Skin epidermis (tissue), 12 donors: ENCODE data around the gene TEX28.
"Not testable (repeated sequence)": the region's sequence is repeated elsewhere in the genome, so short reads cannot be mapped to it uniquely, and the experiment has no call there.

Experiments used
- H3K27ac ChIP-seq, 21 experiments: fragments of 200-600 bp; sonication (generic) in 11 of 21; one replicate each; pipeline ENCODE4 v1.5.0; 2020; ENCODE audit warnings: mild to moderate bottlenecking in 3 of 21, inconsistent platforms in 2 of 21, moderate library complexity in 2 of 21
- H3K4me3 ChIP-seq, 7 experiments: fragments of 200-600 bp; sonication (generic) in 2 of 7; one replicate each; pipeline ENCODE4 v1.5.0; 2020; ENCODE audit warnings: inconsistent platforms in 2 of 7, mild to moderate bottlenecking in 2 of 7, moderate library complexity in 1 of 7

TEX28 gene

DNA sequence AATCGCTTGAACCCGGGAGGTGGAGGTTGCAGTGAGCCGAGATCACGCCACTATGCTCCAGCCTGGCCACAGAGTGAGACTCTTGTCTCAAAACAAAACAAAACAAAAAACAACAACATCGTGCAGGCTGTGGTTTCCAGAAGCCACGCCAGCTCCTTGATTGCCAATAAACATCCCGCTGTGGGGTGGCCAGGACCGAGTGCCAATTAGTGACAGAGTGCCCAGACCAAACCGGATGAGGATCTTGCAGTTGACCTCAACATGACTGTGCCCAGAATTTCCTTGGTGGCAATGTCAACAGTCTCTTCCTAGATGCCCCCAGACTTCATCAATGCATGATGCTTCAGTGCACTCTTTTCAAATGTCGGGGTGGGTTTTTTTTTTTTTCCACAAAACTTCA, 36.2 kb downstream of the TEX28 start:
- H3K27ac ChIP-seq: not testable (repeated sequence)

DNA sequence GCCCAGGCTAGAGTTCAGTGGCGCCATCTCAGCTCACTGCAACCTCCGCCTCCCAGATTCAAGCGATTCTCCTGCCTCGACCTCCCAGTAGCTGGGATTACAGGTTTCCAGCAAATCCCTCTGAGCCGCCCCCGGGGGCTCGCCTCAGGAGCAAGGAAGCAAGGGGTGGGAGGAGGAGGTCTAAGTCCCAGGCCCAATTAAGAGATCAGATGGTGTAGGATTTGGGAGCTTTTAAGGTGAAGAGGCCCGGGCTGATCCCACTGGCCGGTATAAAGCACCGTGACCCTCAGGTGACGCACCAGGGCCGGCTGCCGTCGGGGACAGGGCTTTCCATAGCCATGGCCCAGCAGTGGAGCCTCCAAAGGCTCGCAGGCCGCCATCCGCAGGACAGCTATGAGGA, 37.6 kb downstream of the TEX28 start, which contains the start of gene OPN1MW3:
OPN1MW3 (plus strand) TSS at position 301 of the 400 bp plus-strand sequence; CDS start at position 339, 38 bp downstream.
- not testable (repeated sequence) for H3K4me3 ChIP-seq, H3K27ac ChIP-seq

More for the DNA sequence above, 36.2 kb downstream of the TEX28 start:
- H3K4me3 ChIP-seq: not testable (repeated sequence)

DNA sequence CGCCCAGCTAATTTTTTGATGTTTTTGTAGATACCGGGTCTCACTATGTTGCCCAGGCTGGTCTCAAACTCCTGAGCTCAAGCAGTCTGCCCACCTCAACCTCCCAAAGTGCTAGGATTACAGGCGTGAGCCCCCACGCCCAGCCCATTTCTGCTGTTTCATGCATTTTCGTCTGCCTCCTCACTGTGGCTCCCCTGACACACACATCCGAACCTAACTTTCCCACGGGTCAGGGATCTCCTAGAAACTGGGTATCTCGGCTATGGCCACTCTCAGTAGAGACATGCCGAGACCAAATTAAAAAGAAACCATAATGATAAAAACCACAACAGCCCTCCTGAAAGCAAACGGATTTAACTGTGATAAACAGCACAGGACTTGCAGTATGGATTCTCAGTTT, 46.8 kb downstream of the TEX28 start:
- not testable (repeated sequence) for H3K27ac ChIP-seq, H3K4me3 ChIP-seq

DNA sequence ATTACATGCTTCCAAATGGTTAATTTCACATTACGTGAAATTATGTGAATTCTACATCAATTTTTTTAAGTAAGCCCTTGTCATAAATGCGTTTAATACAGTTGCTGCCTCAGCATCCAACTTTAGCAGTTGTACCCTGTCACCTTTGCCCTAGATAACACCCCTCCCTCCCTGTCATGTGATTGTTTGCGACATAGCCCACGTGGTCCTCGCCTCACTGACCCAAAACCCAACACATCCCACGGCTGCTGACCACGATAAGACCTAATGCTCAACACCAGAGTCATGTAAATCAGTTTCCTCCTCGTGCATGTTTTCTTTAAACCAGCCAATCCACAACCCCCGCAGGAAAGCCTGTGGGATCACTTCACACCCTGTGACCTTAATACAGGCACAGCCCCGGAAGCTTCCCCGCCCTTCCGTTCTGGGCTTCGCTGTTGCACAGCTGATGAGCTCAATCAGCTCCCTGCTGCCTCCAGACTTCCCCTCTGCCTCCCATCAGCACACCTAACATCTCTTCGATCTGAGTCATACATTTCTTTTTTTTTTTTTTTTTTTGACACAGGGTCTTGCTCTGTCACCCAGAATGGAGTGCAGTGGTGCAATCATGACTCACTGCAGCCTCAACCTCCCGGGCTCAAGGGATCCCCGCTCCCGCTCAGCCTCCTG, 47.4 kb downstream of the TEX28 start:
- H3K27ac ChIP-seq, H3K4me3 ChIP-seq: not testable (repeated sequence)

DNA sequence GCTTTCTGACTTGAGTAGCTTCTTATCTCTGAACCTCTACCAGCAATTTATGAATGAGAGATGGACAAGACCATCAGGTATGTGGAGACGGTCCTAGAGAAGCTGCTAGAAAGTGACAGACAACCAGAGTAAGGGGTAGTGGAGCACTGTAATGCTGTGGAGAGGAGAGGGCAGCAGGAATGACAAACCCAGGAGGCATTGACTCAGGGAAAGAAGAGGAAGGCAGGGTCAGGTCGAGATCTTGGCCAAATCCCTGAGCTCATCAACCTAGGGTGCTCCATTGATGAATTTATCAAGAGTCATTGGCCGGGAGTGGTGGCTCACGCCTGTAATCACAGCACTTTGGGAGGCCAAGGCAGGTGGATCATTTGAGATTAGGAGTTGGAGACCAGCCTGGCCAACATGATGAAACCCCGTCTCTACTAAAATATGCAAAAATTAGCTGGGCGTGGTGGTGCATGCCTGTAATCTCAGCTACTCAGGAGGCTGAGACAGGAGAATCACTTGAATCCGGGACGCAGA, 54.9 kb downstream of the TEX28 start:
- not testable (repeated sequence) for H3K27ac ChIP-seq

DNA sequence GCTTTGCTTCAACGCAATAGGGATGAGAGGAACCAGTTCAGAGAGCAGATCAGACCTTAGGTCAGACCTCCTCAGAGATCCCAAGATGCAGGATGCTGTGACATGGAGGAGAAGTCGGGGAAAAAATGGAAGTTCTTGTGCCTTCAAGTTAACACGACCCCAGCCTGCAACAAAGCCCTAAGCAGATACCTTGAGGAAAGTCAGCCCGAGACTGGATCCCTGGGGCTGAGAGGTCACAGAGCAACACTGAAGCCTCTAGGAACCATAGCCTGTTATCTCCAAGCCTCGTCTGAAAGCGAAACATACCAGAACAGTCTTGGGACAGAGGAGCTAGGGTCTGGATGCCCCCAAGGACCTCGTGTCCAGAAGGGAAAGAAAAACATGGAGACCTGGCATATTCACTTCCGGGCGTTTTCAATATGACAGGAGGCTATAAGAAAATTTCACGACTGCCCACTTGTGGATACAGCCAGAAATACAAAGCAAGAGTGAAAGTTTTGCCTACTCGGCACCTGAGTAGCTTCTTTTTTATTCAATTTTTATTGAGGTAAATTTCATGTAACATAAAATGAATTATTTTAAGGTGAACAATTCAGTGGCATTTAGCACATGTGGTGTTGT, 55.9 kb downstream of the TEX28 start:
- not testable (repeated sequence) for H3K27ac ChIP-seq, H3K4me3 ChIP-seq

More for the DNA sequence above, 54.9 kb downstream of the TEX28 start:
- H3K4me3 ChIP-seq: not testable (repeated sequence)

DNA sequence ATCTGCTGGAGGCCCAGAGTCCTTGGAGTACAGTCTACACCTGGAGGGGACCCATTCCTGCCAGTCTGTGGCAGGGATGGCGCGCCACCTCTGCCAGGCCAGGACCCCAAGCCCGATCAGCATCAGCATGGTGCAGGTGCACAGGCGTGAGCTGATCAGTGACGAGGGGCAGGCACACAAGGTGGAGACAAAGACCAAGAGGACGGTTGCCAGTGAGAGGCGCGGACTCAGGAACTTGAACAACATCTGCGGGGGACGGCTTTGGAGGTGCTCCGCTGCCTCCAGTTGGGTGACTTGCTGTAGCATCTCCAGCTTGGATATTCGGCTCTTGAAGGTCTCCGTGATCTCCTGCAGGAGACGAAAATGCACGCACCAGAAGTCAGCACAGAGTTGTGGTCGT, 61.3 kb downstream of the TEX28 start:
- not testable (repeated sequence) for H3K4me3 ChIP-seq, H3K27ac ChIP-seq

DNA sequence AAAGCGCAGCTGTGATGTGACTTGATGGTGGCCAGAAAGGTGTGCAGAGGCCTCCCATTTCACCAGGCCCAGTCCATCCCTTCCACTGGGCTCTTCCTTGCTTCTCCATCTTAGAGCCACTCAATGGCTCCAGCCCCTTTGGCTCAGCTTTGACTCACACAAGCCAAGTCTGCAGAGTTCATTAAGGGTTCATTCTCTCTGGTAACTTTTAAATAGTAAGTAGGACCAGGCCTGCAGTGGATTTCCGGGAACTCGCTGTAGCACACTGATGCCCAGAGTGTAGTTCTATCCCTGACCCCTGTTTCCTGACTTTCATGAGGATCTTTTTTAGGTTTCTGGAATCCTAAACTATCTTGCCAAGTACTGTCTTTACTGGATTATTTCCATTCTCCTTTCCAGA, 63.5 kb downstream of the TEX28 start:
- H3K4me3 ChIP-seq, H3K27ac ChIP-seq: not testable (repeated sequence)

DNA sequence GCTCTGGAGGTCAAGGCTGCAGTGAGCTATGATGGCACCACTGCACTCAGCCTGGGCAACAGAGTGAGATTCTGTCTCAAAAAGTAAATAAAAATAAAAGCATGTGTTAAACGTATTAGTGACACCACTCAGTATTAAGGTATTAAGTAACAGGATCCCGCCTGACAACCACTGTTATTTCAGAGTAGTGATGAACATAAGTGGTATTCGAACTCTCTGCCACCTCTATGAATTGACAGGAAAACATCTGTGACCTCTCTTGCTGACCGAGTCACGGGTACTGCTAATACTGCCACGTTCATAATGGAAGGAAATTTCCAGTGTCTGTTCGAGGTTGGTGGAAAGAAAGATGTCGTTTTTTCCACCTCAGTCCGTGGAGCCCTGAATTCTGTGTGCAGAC, 68.2 kb downstream of the TEX28 start:
- not testable (repeated sequence) for H3K27ac ChIP-seq, H3K4me3 ChIP-seq

DNA sequence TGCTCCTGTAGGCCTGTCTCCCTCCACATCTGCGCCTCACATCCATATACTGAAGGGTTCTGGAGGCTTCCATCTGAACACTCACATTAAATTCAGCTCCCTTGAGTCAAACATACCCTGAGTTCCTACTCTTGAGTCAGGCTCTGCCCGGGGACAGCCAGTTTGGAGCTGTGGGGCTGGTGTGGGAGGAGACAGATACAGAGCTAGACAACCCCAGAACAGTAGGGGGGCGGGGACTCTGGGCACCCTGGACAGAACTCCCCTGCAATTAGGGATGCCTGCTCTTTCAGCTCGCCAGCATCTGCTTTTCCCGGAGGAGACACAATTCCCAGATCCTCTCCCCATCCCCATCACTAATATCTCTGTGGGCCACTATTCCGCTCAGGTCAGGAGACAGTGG, 69.6 kb downstream of the TEX28 start:
- not testable (repeated sequence) for H3K27ac ChIP-seq, H3K4me3 ChIP-seq
